Measurements from ENCODE around the gene GPX6.

GPX6 gene

GRCh38 chr6:28468056-28468455 lies 47.5 kb downstream of the GPX6 start:
- Histone ChIP-seq H3K4me3 (ENCODE audit: low read length in 2 of 2) (no peak overlapping the region), H4K91ac (ENCODE audit: low read depth, low read length, poor library complexity) (no peak overlapping the region), H4K8ac (ENCODE audit: low read depth, low read length) (no peak overlapping the region), H3K27ac (replicated peaks; ENCODE audit: low read length) (no peak overlapping the region), H2BK12ac (ENCODE audit: low read length) (no peak overlapping the region), H3K4me2 (ENCODE audit: insufficient read depth, low read length, poor library complexity, severe bottlenecking) (no peak overlapping the region), H3K14ac (ENCODE audit: low read length) (no peak overlapping the region), H3K36me3 (replicated peaks in 1 of 2; ENCODE audit: control insufficient read depth in 2 of 2, insufficient read depth in 2 of 2, low read length in 2 of 2) (no peaks in the 10 kb centered on the region), H3K23ac (ENCODE audit: low read depth, low read length, poor library complexity) (no peak overlapping the region), H3K9ac (ENCODE audit: low read depth, low read length, poor library complexity) (no peak overlapping the region), H2BK5ac (ENCODE audit: low read length) (no peak overlapping the region), H3K9me3 (replicated peaks in 1 of 2; ENCODE audit: control insufficient read depth in 2 of 2, insufficient read depth in 1 of 2, low read depth in 1 of 2, low read length in 2 of 2) (peaks cover 1 to 3% of the 10 kb centered on the region in 2 donors), H2AFZ (ENCODE audit: low read length) (no peak overlapping the region), H3K4ac (ENCODE audit: low read length) (no peak overlapping the region), H2BK120ac (ENCODE audit: low read depth, low read length) (no peak overlapping the region), H3K4me1 (ENCODE audit: control insufficient read depth in 2 of 2, insufficient read depth in 1 of 2, low read depth in 1 of 2, low read length in 2 of 2) (no peaks in the 10 kb centered on the region), H3K79me1 (ENCODE audit: low read depth, low read length) (peaks cover 1% of the 10 kb centered on the region), H2AK5ac (ENCODE audit: low read depth, low read length) (no peak overlapping the region), H3K27me3 (ENCODE audit: control insufficient read depth in 3 of 3, insufficient read depth in 3 of 3, low read depth in 1 of 3, low read length in 3 of 3) (peaks cover 0 to 11% (median 0%) of the 10 kb centered on the region in 3 experiments), H2BK15ac (ENCODE audit: low read length) (no peak overlapping the region), H3K18ac (ENCODE audit: low read length) (no peak overlapping the region)
- WGBS, 2 donors (ENCODE audit: extremely low coverage in 2 of 2, insufficient read length in 2 of 2, insufficient replicate concordance in 1 of 2): no CpG with 5 or more reads among the region's 7 CpGs
- DNase-seq (ENCODE audit: low spot score): no peak

- Histone ChIP-seq H2BK12ac (ENCODE audit: low read length) (no peak overlapping the region), H3K4me1 (ENCODE audit: control insufficient read depth in 2 of 2, insufficient read depth in 1 of 2, low read depth in 1 of 2, low read length in 2 of 2) (no peaks in the 10 kb centered on the region), H3K14ac (ENCODE audit: low read length) (no peak overlapping the region), H3K9me3 (replicated peaks in 1 of 2; ENCODE audit: control insufficient read depth in 2 of 2, insufficient read depth in 1 of 2, low read depth in 1 of 2, low read length in 2 of 2) (no peaks in the 10 kb centered on the region), H3K4ac (ENCODE audit: low read length) (no peak overlapping the region), H3K27me3 (ENCODE audit: control insufficient read depth in 3 of 3, insufficient read depth in 3 of 3, low read depth in 1 of 3, low read length in 3 of 3) (peaks cover 0 to 15% (median 2%) of the 10 kb centered on the region in 3 experiments), H2AFZ (ENCODE audit: low read length) (peak overlapping the region; percentile 29), H4K91ac (ENCODE audit: low read depth, low read length, poor library complexity) (no peak overlapping the region), H3K9ac (ENCODE audit: low read depth, low read length, poor library complexity) (no peak overlapping the region), H3K23ac (ENCODE audit: low read depth, low read length, poor library complexity) (no peak overlapping the region), H2BK120ac (ENCODE audit: low read depth, low read length) (no peak overlapping the region), H3K27ac (replicated peaks; ENCODE audit: low read length) (no peak overlapping the region), H4K8ac (ENCODE audit: low read depth, low read length) (no peak overlapping the region), H3K79me1 (ENCODE audit: low read depth, low read length) (peaks cover 1% of the 10 kb centered on the region), H3K36me3 (replicated peaks in 1 of 2; ENCODE audit: control insufficient read depth in 2 of 2, insufficient read depth in 2 of 2, low read length in 2 of 2) (no peaks in the 10 kb centered on the region), H3K4me3 (ENCODE audit: low read length in 2 of 2) (peak overlapping the region in 1 of 2 donors; percentile 19), H2AK5ac (ENCODE audit: low read depth, low read length) (no peak overlapping the region), H3K4me2 (ENCODE audit: insufficient read depth, low read length, poor library complexity, severe bottlenecking) (no peak overlapping the region), H2BK15ac (ENCODE audit: low read length) (no peak overlapping the region), H2BK5ac (ENCODE audit: low read length) (no peak overlapping the region), H3K18ac (ENCODE audit: low read length) (no peak overlapping the region)
- WGBS, 2 donors (ENCODE audit: extremely low coverage in 2 of 2, insufficient read length in 2 of 2, insufficient replicate concordance in 1 of 2): no CpG with 5 or more reads among the region's 2 CpGs
- no peak for DNase-seq (ENCODE audit: low spot score)
Measured at GRCh38 chr6:28462401-28462800, 53.2 kb downstream of the GPX6 start.

GRCh38 chr6:28458568-28458967 lies 57.0 kb downstream of the GPX6 start:
- no peak overlapping the region for H3K18ac ChIP-seq (ENCODE audit: low read length)
- H2BK12ac ChIP-seq (ENCODE audit: low read length): no peak overlapping the region
- H3K4ac ChIP-seq (ENCODE audit: low read length): no peak overlapping the region
- H4K8ac ChIP-seq (ENCODE audit: low read depth, low read length): no peak overlapping the region
- H3K79me1 ChIP-seq (ENCODE audit: low read depth, low read length): no peaks in the 10 kb centered on the region
- peaks cover 0 to 15% (median 5%) of the 10 kb centered on the region in 3 experiments for H3K27me3 ChIP-seq (ENCODE audit: control insufficient read depth in 3 of 3, insufficient read depth in 3 of 3, low read depth in 1 of 3, low read length in 3 of 3)
- no peak overlapping the region for H3K9ac ChIP-seq (ENCODE audit: low read depth, low read length, poor library complexity)
- no peak overlapping the region for H2BK120ac ChIP-seq (ENCODE audit: low read depth, low read length)
- no peak overlapping the region for H2AK5ac ChIP-seq (ENCODE audit: low read depth, low read length)
- H3K4me2 ChIP-seq (ENCODE audit: insufficient read depth, low read length, poor library complexity, severe bottlenecking): no peak overlapping the region
- no peak overlapping the region for H4K91ac ChIP-seq (ENCODE audit: low read depth, low read length, poor library complexity)
- H2AFZ ChIP-seq (ENCODE audit: low read length): no peak overlapping the region
- no peak for DNase-seq (ENCODE audit: low spot score)
- H3K23ac ChIP-seq (ENCODE audit: low read depth, low read length, poor library complexity): no peak overlapping the region
- no peaks in the 10 kb centered on the region for H3K9me3 ChIP-seq (replicated peaks in 1 of 2; ENCODE audit: control insufficient read depth in 2 of 2, insufficient read depth in 1 of 2, low read depth in 1 of 2, low read length in 2 of 2)
- no peaks in the 10 kb centered on the region for H3K4me1 ChIP-seq (ENCODE audit: control insufficient read depth in 2 of 2, insufficient read depth in 1 of 2, low read depth in 1 of 2, low read length in 2 of 2)
- no CpG with 5 or more reads among the region's 1 CpG for WGBS, 2 donors (ENCODE audit: extremely low coverage in 2 of 2, insufficient read length in 2 of 2, insufficient replicate concordance in 1 of 2)
- no peaks in the 10 kb centered on the region for H3K36me3 ChIP-seq (replicated peaks in 1 of 2; ENCODE audit: control insufficient read depth in 2 of 2, insufficient read depth in 2 of 2, low read length in 2 of 2)
- H2BK5ac ChIP-seq (ENCODE audit: low read length): no peak overlapping the region
- H3K4me3 ChIP-seq (ENCODE audit: low read length in 2 of 2): no peak overlapping the region
- H2BK15ac ChIP-seq (ENCODE audit: low read length): no peak overlapping the region
- no peak overlapping the region for H3K27ac ChIP-seq (replicated peaks; ENCODE audit: low read length)
- H3K14ac ChIP-seq (ENCODE audit: low read length): no peak overlapping the region

All from neuronal stem cell (in vitro differentiated cells).